GM23338 (cell line): Measurements from ENCODE around the gene TNNI3.

Experiments used
- EZH2 ChIP-seq: fragments of 200-600 bp; sonication (generic); IDR thresholded peaks from one replicate; pipeline ENCODE4 v1.8.0; 2017; ENCODE audit warnings: antibody characterized with exemption, mild to moderate bottlenecking, low read depth; ENCODE audit not compliant: unreplicated experiment
- EZH2phosphoT487 ChIP-seq: fragments of 200-600 bp; sonication (generic); IDR thresholded peaks from one replicate; pipeline ENCODE4 v1.8.1; 2018; ENCODE audit warnings: antibody characterized with exemption; ENCODE audit not compliant: unreplicated experiment
- JUNB ChIP-seq: IDR thresholded peaks from one replicate; pipeline ENCODE4 v1.6.1; 2016; ENCODE audit warnings: antibody characterized with exemption; ENCODE audit not compliant: unreplicated experiment
- NANOG ChIP-seq: IDR thresholded peaks from 2 replicates; pipeline ENCODE4 v1.6.1; 2016; ENCODE audit warnings: antibody characterized with exemption, borderline replicate concordance
- POLR2AphosphoS5 ChIP-seq: IDR thresholded peaks from 2 replicates; pipeline ENCODE4 v1.6.1; 2016; ENCODE audit warnings: antibody characterized with exemption, low read depth
- ZNF114 ChIP-seq: fragments of 250-450 bp; sonication (Bioruptor Pico); IDR thresholded peaks from 2 replicates; pipeline ENCODE4 v1.5.0; 2020; ENCODE audit warnings: mild to moderate bottlenecking, moderate library complexity
- TF ChIP-seq, protein P1 (sequence below), 2 experiments: fragments of 200-600 bp in 1 of 2; sonication (generic) in 1 of 2; conservative IDR thresholded peaks; 2 replicates each; pipeline versions ENCODE4 v1.5.1 to v1.6.1; 2016 to 2017; ENCODE audit warnings: antibody characterized with exemption in 2 of 2, low read depth in 2 of 2, mild to moderate bottlenecking in 2 of 2, moderate library complexity in 1 of 2

DNA sequence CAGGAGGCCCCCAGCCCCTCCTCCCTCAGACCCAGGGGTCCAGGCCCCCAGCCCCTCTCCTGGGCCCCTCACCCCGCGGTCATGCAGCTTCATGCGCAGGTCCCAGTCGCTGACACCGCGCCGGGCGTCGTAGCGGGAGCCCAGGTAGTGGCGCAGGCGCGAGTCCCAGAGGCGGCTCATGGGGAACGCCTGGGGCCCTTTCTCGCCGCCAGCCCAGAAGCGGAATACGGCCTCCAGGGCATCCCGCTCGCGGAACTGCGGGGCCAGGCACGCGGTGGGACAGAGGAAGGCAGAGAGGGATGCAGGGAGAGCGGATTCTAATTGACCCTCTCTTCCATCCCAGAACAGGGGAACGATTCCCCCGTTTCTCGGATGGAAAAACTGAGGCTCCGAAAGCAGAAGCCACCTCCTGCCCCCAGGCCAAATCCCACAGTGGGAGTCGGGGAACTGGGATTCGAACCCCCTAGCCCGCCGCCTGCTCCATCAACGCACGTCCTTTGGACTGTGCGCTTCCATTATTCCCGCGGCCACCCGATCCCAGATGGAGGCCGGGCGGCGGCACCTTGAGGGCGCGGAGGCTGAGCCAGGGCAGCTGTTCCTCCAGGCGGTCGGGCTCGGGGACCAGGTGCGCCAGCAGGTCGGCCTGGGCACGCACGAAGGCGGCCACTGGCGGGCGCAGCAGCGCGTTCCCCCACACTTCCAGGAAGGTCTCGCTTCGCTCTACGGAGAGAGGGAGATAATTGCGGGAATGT, 4.2 kb upstream of the TNNI3 start:
- TF ChIP-seq, protein P1, sequence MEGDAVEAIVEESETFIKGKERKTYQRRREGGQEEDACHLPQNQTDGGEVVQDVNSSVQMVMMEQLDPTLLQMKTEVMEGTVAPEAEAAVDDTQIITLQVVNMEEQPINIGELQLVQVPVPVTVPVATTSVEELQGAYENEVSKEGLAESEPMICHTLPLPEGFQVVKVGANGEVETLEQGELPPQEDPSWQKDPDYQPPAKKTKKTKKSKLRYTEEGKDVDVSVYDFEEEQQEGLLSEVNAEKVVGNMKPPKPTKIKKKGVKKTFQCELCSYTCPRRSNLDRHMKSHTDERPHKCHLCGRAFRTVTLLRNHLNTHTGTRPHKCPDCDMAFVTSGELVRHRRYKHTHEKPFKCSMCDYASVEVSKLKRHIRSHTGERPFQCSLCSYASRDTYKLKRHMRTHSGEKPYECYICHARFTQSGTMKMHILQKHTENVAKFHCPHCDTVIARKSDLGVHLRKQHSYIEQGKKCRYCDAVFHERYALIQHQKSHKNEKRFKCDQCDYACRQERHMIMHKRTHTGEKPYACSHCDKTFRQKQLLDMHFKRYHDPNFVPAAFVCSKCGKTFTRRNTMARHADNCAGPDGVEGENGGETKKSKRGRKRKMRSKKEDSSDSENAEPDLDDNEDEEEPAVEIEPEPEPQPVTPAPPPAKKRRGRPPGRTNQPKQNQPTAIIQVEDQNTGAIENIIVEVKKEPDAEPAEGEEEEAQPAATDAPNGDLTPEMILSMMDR (conservative IDR thresholded peaks at IDR 0.05; ENCODE audit: low read depth in 2 of 2), result peak in 1 of 2 experiments; percentile 30; a peak in 2 of 4 replicates
- TF ChIP-seq EZH2phosphoT487 (no peak), POLR2AphosphoS5 (no peak), EZH2 (no peak), ZNF114 (no peak), JUNB (no peak), NANOG (no peak)
